ENCODE results near the gene MRPS34. TPM values are rescaled to one million over a fixed set of nuclear protein-coding genes. Genes with fewer than 3 reads are reported as not detected.

Gene MRPS34
- total and polyA plus RNA-seq, 10 of the 15 experiments (the other 5 are each of a cell fraction or from before 2014, with no cell fraction given): 3.6 to 285 (median 147) TPM

DNA sequence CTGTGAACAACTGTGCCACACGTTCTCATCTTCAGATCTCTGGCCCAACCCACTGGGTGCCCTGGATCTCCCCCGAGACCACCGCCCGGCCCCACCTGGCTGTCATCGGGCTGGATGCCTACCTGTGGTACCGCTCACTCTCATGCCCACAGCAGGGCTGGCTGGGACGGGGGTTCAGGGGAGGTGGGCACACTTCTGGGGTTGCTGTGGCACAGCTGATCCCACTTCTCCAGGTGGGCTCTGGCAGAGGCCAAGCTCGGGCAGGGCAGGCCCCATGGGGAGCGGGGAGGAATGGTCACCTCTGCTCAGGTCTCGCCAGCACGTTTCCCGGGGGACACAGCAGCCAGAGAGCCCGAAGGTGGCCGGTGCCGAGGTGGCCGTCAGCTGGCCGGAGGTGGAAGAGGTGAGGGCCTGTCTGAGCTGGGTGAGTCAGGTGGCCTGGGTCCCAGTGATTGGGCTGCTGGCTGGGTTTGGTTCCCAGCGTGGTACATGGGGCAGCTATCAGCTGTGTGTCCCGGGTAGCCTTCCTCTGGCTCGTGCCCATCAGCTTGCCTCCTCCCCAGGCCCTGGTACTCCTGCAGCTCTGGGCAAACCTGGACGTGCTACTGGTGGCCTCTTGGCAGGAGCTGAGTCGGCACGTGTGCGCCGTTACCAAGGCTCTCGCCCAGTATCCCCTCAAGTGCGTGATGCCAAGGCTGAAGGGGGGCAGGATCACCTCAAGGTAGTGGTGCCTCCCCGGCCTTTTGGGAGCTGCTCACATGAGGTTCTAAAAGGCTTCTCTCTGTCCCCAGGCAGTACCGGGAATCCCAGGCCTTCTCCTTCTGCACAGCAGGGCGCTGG, 2.3 kb upstream of the MRPS34 start (continued):
- TF ChIP-seq, protein P1, sequence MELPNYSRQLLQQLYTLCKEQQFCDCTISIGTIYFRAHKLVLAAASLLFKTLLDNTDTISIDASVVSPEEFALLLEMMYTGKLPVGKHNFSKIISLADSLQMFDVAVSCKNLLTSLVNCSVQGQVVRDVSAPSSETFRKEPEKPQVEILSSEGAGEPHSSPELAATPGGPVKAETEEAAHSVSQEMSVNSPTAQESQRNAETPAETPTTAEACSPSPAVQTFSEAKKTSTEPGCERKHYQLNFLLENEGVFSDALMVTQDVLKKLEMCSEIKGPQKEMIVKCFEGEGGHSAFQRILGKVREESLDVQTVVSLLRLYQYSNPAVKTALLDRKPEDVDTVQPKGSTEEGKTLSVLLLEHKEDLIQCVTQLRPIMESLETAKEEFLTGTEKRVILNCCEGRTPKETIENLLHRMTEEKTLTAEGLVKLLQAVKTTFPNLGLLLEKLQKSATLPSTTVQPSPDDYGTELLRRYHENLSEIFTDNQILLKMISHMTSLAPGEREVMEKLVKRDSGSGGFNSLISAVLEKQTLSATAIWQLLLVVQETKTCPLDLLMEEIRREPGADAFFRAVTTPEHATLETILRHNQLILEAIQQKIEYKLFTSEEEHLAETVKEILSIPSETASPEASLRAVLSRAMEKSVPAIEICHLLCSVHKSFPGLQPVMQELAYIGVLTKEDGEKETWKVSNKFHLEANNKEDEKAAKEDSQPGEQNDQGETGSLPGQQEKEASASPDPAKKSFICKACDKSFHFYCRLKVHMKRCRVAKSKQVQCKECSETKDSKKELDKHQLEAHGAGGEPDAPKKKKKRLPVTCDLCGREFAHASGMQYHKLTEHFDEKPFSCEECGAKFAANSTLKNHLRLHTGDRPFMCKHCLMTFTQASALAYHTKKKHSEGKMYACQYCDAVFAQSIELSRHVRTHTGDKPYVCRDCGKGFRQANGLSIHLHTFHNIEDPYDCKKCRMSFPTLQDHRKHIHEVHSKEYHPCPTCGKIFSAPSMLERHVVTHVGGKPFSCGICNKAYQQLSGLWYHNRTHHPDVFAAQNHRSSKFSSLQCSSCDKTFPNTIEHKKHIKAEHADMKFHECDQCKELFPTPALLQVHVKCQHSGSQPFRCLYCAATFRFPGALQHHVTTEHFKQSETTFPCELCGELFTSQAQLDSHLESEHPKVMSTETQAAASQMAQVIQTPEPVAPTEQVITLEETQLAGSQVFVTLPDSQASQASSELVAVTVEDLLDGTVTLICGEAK (IDR thresholded peaks at IDR 0.05; ENCODE audit: borderline replicate concordance): no peak
- no peak for TF ChIP-seq LARP7 (IDR thresholded peaks at IDR 0.05)
- TF ChIP-seq CEBPZ (IDR thresholded peaks at IDR 0.05; ENCODE audit: low read depth, low read length): no peak
- no peak for TF ChIP-seq SUPT20H (IDR thresholded peaks at IDR 0.05; ENCODE audit: borderline replicate concordance, control insufficient read depth, low read depth, low read length)
- no peak for TF ChIP-seq ZNF24 (IDR thresholded peaks at IDR 0.05)
- no peak for TF ChIP-seq STAT3 (IDR thresholded peaks at IDR 0.05; ENCODE audit: low read depth, low read length)
- no peak for TF ChIP-seq TCF3 (IDR thresholded peaks at IDR 0.05; ENCODE audit: borderline replicate concordance, insufficient read depth, low read depth, low read length)
- no peak for TF ChIP-seq CREB1 (IDR thresholded peaks at IDR 0.05; ENCODE audit: low read depth)
- TF ChIP-seq ETV6 (conservative IDR thresholded peaks at IDR 0.05 in 1 of 2, IDR thresholded peaks at IDR 0.05 in 1 of 2; ENCODE audit: borderline replicate concordance in 1 of 2, low read depth in 1 of 2): no peak
- TF ChIP-seq YY1 (IDR thresholded peaks at IDR 0.05; ENCODE audit: low read depth, low read length): no peak
- TF ChIP-seq BRCA1 (IDR thresholded peaks at IDR 0.05; ENCODE audit: low read depth, low read length): no peak

Measured in GM12878 (cell line).